ENCODE measurements around the gene KARS1.

GRCh38 chr16:75647112-75647491 lies 363 bp downstream of the KARS1 start:
- TF ChIP-seq CTCF (IDR thresholded peaks at IDR 0.05) (no peak), POLR2AphosphoS5 (IDR thresholded peaks at IDR 0.05; ENCODE audit: low read depth, low read length) (no peak), REST (IDR thresholded peaks at IDR 0.05; ENCODE audit: insufficient read depth in 1 of 2, low read depth in 2 of 2, low read length in 1 of 2) (no peak)
